ENCODE data around the gene TTF1.

The TTF1 gene, protein sequence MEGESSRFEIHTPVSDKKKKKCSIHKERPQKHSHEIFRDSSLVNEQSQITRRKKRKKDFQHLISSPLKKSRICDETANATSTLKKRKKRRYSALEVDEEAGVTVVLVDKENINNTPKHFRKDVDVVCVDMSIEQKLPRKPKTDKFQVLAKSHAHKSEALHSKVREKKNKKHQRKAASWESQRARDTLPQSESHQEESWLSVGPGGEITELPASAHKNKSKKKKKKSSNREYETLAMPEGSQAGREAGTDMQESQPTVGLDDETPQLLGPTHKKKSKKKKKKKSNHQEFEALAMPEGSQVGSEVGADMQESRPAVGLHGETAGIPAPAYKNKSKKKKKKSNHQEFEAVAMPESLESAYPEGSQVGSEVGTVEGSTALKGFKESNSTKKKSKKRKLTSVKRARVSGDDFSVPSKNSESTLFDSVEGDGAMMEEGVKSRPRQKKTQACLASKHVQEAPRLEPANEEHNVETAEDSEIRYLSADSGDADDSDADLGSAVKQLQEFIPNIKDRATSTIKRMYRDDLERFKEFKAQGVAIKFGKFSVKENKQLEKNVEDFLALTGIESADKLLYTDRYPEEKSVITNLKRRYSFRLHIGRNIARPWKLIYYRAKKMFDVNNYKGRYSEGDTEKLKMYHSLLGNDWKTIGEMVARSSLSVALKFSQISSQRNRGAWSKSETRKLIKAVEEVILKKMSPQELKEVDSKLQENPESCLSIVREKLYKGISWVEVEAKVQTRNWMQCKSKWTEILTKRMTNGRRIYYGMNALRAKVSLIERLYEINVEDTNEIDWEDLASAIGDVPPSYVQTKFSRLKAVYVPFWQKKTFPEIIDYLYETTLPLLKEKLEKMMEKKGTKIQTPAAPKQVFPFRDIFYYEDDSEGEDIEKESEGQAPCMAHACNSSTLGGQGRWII

DNA sequence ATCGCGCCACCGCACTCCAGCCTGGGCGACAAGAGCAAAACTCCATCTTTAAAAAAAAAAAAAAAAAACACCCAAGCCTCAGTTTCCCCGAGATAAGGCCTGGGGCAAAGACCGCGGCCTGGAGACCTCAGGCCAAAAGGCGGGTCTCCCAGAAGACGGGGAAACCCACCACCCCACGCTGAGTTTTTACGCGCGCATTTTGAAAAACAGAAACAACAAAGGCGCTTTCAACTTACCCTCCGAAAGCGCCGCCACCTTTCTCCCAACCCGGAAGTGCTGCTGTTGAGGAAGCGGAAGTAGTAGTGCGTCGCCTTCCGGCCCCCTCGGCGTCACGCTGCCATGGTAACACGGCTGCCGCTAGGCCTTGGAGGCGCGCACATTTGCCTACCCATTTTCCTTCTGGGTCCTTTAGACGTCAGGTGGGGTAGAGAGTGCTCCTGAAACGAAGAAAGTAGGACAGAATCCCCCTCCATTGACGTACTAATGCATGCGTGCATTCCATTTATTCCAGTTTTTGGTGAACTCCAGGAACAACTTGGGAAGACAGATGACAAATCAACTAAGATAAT is at the start of gene TTF1:
TTF1 (minus strand) TSS at position 287 of the 569 bp plus-strand sequence. CDS start 4,019 bp downstream, outside the sequence.
- DNase-seq (ENCODE audit: insufficient read length, low spot score) (peak; percentile 88), FAIRE-seq (no peak)

DNA sequence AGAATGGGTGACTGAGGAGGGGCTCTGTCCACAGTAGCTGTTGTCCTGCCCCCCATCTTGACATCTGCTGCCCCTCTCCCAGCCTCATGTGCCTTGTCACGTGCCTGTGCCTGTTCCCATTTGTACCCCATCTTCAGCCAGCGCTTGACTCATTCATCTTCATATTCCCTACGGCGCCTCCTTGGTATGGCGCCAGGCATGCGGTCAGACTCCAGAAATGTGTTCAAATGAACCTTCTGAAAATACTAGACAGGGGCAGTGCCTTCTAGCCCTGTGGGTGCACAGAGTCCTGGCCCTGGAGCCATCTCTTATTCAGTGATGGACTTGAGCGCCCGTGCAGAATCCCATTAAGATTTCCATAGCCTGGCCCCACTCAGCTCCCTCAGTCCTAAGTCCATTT is 49.6 kb upstream of the TTF1 start:
- no peak for DNase-seq (ENCODE audit: insufficient read length, low spot score)
- no peak for FAIRE-seq

DNA sequence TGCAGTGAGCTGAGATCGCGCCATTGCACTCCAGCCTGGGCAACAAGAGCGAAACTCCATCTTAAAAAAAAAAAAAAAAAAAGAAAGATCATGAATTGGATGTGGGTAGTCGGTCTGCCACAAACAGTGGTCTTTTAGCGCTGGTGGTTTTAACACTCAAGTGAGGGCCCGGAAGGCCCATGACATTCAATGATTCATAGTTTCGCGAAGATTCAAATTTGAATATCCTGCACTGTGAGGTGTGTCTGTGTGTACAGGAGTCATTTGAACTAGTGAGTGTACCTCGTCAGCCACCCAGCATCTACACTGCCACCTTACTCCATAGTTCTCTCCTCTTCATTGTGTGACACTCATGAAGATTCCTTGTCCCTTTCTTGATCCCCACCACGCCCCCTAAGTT is 44.6 kb upstream of the TTF1 start:
- no peak for FAIRE-seq
- no peak for DNase-seq (ENCODE audit: insufficient read length, low spot score)

DNA sequence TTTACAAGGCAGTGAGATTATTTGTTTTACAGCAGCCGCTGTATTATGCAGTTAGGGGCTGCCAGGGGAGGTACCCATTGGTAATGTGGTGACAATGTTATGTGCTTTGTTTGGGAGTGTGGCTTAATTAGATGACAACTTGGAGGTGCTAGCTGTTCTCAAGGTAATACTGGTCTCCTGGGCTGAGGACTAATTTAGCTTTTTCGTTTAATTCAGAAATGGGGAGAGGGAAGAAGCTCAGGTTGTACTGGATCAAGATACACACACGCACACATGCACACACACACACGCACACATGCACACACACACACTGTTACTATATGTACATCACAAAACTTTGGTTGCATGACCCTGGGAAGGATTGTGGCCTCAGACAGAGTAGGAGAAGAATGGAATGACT is 41.3 kb upstream of the TTF1 start:
- DNase-seq (ENCODE audit: insufficient read length, low spot score) = no peak
- no peak for FAIRE-seq

DNA sequence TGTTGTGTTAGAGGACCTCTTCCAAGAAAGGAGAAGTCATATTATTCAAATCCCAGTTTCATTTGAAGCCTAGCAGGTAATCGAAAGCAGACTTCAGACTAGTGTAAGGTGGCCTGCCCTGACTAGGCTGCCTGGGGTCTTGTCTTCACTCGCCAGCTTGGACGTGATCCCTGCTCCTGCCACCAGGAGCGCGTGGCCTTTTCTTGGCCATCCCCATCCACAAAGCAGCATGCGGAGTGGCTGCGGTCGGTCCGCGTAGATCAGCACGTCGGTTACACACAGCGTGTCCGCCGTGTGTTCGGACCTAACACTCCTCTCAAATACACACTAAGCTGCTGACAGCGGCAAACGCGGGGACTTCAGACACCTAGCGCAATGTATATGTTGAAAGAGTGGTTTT is 40.7 kb upstream of the TTF1 start:
- DNase-seq (ENCODE audit: insufficient read length, low spot score) = no peak
- no peak for FAIRE-seq

DNA sequence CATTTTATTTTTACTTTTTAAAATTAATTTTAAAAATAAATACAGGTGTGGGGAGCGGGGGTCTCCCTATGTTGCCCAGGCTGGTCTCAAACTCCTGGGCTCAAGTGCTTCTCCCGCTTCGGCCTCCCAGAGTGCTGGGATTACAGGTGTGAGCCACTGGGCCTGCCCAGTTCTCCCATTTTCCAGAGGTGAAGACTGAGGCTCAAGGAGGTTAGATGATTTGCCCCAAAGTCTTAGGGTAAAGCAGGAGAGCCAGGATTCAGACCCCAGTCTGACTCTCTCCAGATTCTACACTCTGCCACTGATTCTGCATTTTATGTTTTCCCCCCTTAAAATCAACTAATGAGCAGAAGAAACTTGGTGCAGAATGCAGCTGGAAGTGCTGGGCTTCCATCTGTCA is 40.2 kb upstream of the TTF1 start:
- FAIRE-seq (no peak), DNase-seq (ENCODE audit: insufficient read length, low spot score) (no peak)

DNA sequence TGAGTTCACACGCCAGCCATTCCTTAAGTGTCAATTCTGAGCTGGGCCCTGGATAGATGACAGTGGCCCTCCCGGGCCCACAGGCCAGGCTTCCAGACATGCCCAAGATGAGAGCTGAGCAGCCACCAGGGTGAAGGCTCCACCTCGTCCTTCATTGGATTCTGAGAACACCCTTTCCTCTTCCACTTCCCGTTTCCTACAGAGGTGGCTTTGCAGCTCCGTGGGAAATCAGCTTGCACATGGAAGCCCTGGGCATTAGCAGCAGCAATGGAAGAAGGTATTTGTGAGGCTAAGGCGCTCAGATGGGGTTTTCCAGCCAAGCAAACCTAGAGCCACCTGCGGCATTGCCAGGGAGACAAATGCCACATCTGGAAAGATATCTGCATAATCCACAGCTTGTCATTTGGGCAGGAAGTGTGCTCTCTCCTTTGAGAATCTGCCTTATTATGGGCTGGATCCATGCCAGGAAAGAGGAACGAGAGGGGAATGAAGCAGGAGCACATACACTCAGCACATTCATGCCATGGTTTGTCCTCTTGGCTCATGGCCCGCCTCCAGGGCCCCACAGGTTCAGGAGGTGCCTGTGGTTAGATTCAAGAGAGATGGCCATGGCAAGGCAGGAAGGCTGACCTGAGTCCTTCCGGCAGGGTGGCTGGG is 37.4 kb upstream of the TTF1 start:
- no peak for DNase-seq (ENCODE audit: insufficient read length, low spot score)
- FAIRE-seq = no peak

DNA sequence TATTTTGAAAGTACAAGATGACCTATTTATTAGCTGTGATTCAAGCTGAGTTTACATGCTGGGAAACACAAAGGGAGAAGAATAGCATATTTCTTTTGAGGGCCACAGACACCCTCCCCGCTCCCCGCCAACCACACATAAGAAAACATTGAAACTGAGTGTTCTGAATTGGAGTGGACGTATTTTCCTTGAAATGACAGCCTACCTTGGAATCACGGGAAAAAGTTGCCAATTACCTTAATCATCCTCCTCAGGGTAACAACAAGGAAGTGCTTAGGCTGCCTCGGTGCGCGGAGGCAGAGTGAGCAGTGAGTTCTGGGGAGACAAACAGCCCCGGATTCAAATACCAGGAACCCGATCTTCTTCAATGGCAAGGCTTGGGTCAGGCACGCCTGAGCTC is 34.8 kb upstream of the TTF1 start:
- no peak for DNase-seq (ENCODE audit: insufficient read length, low spot score)
- no peak for FAIRE-seq

DNA sequence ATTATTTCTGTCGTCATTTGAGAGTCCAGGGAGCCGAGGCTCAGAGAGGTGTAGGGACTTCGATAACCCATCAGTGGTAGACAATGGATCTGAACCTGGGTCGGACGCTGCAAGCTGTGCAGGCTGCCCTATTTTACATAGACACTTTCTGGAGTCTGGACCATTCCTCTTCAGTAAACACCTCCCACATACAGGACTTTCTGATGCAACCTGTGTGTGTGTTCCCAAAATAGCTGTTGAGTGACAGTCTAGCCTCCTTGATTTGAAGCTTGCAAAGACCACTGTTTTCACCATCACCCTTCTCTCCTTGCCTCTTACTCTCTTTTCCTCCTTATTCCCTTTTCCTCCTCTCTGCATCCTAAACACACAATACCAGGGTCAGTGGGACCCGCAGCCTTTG is 34.1 kb upstream of the TTF1 start:
- no peak for FAIRE-seq
- no peak for DNase-seq (ENCODE audit: insufficient read length, low spot score)

DNA sequence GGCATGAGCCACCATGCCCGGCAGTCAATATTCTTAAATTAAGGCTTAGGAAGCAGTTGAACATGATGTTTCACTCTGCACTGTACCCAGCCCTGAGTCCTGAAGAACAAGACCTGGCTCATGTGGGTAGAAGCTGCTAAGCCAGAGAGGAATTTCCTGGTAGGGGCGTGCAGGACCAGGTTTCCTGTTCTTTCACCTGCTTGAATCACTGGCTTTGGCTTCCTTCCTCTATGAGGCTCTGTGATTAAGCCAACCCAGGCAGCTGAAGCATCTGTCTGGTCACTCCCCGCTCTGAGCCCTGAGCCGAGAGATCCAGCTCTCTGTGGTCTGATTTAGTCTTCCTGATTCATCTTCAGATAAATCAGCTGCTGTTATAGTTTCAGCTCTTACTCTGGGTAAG is 32.5 kb upstream of the TTF1 start:
- no peak for DNase-seq (ENCODE audit: insufficient read length, low spot score)
- FAIRE-seq = no peak

DNA sequence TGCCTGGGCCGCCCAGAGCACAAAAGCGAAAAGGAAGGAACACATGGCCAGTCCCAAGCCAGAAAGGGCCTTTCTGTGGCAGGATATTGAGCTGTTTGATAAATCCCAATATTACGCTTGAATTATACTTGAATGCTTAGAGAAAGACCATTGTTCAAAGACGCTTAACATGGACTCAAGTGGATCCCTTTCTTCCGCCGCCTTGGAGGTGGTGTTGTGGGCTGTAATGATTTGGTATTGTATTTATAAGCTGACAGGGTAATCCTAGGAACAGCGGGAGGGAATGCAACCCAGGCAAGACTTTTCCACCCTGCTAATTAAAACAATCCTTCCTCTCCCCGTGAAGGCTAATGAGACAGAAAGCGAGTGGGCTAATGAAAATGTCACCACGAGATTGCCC is 28.2 kb upstream of the TTF1 start:
- DNase-seq (ENCODE audit: insufficient read length, low spot score) (no peak), FAIRE-seq (no peak)

DNA sequence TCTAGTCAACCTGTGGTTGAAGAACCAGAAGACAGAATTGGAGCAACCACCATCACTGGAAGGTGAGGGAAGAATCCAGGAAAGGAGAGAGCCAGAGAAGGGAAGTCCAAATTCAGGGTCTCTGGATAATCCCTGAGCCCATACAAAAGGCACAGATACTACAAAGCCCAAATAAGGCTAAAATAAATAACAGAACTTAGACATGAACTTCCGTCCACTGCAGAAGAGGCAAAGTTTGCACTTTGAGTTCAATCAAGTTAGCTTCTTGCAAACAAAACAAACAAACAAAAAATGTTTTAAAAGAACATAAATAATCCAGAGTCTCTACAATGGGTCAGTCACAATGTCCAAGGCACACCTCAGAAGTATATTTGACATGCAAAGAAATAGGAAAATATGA is 24.4 kb upstream of the TTF1 start:
- DNase-seq (ENCODE audit: insufficient read length, low spot score) (no peak), FAIRE-seq (no peak)

DNA sequence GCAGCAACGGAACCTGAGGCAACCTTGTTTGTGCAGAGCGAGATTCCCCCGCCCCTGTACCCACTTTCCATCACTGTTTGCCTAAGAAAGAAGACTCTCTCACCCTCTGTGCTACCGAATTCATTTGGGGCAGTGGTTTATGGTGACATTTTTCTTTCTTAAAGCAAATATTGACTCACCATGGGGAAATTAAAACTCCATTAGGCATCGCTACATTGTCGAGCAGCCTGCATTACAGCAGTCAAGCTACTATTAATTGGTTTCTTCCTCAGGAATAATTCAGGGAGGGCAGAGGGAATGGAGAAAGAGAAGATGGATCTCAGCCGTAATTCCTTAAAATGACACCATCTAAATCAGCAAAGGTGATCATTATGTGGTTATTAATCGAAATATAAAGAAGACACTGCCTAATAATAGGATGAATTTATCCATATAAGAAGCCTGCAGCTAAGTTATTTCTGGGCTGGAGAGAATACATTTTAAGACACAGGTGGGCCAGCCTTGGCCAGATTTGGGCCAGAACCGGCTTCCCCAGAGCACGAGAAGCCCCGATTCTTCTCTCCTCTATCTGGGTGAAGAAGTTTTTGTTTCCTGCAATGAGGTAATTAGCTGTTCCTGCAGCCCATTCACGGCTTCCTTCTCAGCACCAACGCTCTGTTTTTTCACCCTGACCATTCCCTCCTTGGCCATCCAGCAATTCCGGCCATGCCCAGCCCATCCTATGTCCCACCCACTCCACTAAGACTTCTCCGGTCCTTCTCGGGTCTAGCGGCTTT is 20.2 kb upstream of the TTF1 start:
- FAIRE-seq (no peak), DNase-seq (ENCODE audit: insufficient read length, low spot score) (no peak)

DNA sequence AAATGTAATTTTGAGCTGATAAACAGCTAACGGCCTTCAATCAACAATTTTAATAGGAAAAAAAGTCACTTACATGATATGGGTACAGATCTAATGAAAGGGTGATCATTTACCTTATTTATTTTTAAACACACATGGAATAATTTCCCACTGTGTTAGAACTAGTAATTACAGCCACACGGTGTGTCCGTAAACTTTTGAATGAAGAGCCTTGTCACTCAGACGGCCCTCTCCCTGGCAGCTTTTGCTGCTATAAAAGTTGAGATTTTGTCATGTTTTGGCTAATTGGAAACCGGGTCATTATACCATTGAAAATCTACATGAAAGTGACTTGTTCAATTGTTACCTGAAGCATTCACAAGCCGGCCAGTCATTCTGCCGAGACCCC is 19.0 kb upstream of the TTF1 start:
- DNase-seq (ENCODE audit: insufficient read length, low spot score) (no peak), FAIRE-seq (no peak)

DNA sequence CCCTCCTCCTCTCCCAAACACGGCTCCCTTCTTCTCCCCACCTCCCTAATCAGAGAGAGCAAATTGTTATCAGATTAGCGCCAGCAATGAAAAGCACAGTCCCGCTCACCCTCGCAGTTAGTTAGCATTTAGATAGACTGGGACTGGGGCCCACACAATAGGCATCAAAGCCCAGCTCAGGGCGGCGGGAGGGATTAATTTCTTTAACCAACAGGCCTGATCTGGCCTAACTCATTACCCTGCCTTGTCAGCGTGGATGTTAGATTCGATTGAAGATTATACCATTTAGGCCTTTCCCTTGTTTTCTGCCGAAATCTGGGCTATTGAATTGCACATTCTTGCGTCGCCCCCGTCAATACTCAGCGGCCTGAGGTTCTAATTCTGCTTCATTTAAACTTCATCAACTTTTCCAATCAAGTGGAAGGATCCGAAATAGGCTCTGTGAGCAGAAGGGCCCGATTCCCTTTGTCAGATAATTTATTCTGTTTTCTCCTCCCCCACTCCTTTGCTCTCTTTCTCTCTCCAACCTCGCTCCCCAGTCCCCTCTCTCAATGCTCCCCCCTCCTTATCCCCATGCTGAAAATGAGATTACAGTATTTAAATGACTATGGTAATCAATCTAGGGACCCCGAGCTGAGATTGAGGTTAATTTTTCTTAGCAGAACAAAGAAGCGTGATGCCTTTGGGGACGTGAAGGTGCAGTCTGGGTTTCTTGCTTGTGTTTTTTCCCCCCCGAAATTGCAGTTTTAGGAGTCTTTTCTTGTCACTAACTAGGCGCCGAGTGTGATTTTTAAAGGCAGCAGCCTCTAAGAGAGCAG is 18.4 kb upstream of the TTF1 start:
- FAIRE-seq = no peak

DNA sequence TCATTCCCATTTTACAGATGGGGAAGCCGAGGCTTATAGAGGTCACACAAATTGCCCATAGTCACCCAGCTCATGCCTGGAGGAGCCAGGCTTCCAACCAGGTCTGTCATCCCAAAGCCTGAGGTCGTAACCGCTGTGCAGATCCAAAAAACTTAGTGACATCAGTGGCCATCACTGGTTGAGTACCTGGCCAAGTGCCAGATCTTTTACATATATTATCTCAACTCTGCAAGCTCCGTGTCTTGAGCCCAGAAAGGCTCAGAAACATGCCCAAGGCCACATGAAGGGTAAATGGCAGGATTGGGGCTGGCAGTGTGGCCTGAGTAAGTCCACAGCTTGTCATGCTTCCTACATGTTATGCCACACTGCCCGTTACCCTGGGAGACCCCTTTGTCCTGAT is 16.9 kb upstream of the TTF1 start:
- DNase-seq (ENCODE audit: insufficient read length, low spot score) (no peak), FAIRE-seq (no peak)

More for the DNA sequence above, 18.4 kb upstream of the TTF1 start:
- no peak for DNase-seq (ENCODE audit: insufficient read length, low spot score)

DNA sequence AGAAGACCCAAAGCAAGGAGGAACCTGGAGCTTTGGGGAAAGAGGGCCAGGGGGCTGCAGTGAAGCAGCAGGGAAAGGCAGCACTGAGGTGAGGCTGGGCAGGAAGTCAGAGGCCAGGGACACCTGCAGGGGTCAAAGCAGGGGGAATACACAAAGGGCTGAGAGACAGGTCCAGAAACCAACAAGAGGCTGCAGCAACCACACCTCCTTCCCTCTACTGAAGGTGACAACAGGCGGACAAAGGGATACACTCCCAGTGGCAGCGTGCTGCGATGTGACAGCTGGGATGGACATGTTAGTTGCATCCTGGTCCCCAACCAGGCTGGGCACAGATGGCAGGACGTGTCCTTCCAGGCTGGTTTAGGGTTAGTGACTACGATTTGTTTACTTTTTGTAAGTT is 15.9 kb upstream of the TTF1 start:
- no peak for FAIRE-seq
- DNase-seq (ENCODE audit: insufficient read length, low spot score) = no peak

DNA sequence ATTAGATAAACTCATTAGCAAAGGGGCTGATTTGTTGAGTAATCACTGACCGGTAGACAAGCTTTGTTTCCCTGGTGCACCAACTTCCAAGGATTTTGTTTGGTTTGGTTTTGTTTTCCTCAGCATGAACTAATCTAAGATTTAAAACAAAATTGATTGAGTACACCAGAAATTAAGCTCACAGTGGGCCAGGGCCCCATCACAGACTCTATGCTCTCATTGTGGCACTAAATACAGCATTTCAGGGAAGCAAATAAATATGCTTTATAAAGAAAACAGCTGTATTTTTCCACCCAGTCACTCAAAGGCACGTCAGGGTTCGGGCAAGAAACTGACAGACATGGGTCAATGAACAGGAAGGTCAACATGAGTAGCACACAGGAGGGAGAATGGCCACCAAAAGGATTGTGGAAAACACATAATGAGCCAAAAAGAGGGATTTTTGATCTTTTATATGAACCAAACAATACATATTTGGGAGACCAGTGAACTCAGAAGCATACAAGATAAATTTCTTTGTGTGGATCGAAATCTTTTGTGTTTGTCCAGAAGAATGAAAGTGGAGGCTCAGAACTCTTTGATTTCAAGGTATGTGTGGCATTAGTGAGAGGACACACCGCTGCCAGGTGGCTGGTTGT is 12.2 kb upstream of the TTF1 start:
- FAIRE-seq = no peak
- DNase-seq (ENCODE audit: insufficient read length, low spot score) = no peak

DNA sequence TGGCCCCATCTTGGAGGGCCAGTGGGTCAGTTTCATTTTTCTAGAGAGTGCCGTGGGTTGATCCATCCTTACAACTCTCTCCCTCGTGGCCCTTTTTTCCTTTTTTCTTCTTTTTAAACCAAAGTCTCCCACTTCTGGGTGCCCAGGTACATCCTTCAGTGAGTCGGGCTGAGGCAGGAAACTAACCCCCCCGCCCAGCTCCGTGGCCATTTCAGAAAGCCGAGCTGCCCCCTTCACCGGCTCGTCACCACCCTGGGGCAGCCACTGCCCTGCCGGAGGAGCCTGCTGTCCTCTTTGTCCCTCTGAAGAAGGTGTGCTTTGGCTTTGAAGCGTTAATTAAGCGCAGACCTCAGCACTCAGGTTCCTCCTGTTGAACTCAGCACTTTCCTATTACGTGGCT is 8.5 kb upstream of the TTF1 start:
- FAIRE-seq (no peak), DNase-seq (ENCODE audit: insufficient read length, low spot score) (no peak)
